HG03175 (cell line): Measurements from ENCODE around the gene CNKSR3.

Experiments
- ATAC-seq: cut with Tn5 transposase; IDR thresholded peaks from one replicate; pipeline ENCODE4 v1.9.1; 2021; ENCODE audit warnings: mild to moderate bottlenecking, moderate library complexity; ENCODE audit not compliant: unreplicated experiment

Gene CNKSR3

GRCh38 chr6:154458565-154459470 lies 51.7 kb downstream of the CNKSR3 start:
- no peak for ATAC-seq

- no peak for ATAC-seq
Measured at GRCh38 chr6:154457881-154458284, 52.6 kb downstream of the CNKSR3 start.

- ATAC-seq, result no peak
Measured at GRCh38 chr6:154457046-154457713, 53.3 kb downstream of the CNKSR3 start.

GRCh38 chr6:154453329-154453728 lies 57.2 kb downstream of the CNKSR3 start:
- ATAC-seq, result no peak

- ATAC-seq, result no peak
Measured at GRCh38 chr6:154450498-154450897, 60.0 kb downstream of the CNKSR3 start.

- ATAC-seq, result no peak
Measured at GRCh38 chr6:154448448-154449096, 61.9 kb downstream of the CNKSR3 start.

GRCh38 chr6:154447954-154448353 lies 62.5 kb downstream of the CNKSR3 start:
- no peak for ATAC-seq

- no peak for ATAC-seq
Measured at GRCh38 chr6:154446984-154447383, 63.5 kb downstream of the CNKSR3 start.

GRCh38 chr6:154445417-154445816 lies 65.1 kb downstream of the CNKSR3 start:
- no peak for ATAC-seq

- peak; percentile 21 for ATAC-seq
Measured at GRCh38 chr6:154441995-154442310, 68.5 kb downstream of the CNKSR3 start.

- no peak for ATAC-seq
Measured at GRCh38 chr6:154440422-154441043, 70.0 kb downstream of the CNKSR3 start.

- no peak for ATAC-seq
Measured at GRCh38 chr6:154440022-154440421, 70.5 kb downstream of the CNKSR3 start.

- ATAC-seq, result no peak
Measured at GRCh38 chr6:154438882-154439415, 71.5 kb downstream of the CNKSR3 start.

- ATAC-seq, result no peak
Measured at GRCh38 chr6:154435400-154435945, 75.0 kb downstream of the CNKSR3 start.

- no peak for ATAC-seq
Measured at GRCh38 chr6:154434662-154435061, 75.8 kb downstream of the CNKSR3 start.

- ATAC-seq, result no peak
Measured at GRCh38 chr6:154433477-154434241, 76.8 kb downstream of the CNKSR3 start.

- no peak for ATAC-seq
Measured at GRCh38 chr6:154432533-154433476, 77.7 kb downstream of the CNKSR3 start.

- no peak for ATAC-seq
Measured at GRCh38 chr6:154430481-154430919, 80.0 kb downstream of the CNKSR3 start.

- ATAC-seq, result no peak
Measured at GRCh38 chr6:154429711-154430110, 80.8 kb downstream of the CNKSR3 start.
